ENCODE data around the gene LRRC8A. TPM values are rescaled to one million over a fixed set of nuclear protein-coding genes. Genes with fewer than 3 reads are reported as not detected.

LRRC8A gene
- total and polyA plus RNA-seq, 2 of the 13 experiments (the other 11 are each of a cell fraction or from before 2014, with no cell fraction given) = 16.1 to 40.6 TPM

DNA sequence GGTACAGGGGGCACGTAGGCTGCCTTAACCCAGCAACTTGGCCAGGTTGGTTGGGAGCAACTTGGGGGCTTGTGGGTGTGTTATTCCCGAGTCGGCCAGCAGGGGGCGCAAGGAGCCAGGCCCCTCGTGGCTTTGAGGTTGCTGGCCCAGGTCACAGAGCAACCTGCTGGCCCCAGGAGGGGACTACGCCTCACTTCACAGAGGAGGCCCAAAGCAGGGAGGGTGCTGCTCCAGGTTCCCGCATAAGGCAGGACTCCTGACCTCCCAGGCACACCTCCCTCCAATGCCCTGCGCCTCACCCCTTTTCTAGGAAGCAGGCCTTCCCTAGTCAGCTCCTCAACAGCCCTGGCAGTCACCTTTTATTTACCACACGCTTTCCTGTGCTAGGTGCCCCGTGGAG, 18.3 kb upstream of the LRRC8A start (continued):
- TF ChIP-seq, protein P1, sequence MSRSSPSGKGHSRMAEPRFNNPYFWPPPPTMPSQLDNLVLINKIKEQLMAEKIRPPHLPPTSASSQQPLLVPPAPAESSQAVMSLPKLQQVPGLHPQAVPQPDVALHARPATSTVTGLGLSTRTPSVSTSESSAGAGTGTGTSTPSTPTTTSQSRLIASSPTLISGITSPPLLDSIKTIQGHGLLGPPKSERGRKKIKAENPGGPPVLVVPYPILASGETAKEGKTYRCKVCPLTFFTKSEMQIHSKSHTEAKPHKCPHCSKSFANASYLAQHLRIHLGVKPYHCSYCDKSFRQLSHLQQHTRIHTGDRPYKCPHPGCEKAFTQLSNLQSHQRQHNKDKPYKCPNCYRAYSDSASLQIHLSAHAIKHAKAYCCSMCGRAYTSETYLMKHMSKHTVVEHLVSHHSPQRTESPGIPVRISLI (CRISPR knock-in tag; IDR thresholded peaks at IDR 0.05; ENCODE audit: borderline replicate concordance) = peak; percentile 56; the same call in 1 of the 2 replicates
- no peak for TF ChIP-seq SNAPC2 (CRISPR knock-in tag; IDR thresholded peaks at IDR 0.05)
- TF ChIP-seq, protein P2, sequence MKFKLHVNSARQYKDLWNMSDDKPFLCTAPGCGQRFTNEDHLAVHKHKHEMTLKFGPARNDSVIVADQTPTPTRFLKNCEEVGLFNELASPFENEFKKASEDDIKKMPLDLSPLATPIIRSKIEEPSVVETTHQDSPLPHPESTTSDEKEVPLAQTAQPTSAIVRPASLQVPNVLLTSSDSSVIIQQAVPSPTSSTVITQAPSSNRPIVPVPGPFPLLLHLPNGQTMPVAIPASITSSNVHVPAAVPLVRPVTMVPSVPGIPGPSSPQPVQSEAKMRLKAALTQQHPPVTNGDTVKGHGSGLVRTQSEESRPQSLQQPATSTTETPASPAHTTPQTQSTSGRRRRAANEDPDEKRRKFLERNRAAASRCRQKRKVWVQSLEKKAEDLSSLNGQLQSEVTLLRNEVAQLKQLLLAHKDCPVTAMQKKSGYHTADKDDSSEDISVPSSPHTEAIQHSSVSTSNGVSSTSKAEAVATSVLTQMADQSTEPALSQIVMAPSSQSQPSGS (CRISPR knock-in tag; IDR thresholded peaks at IDR 0.05) = 0 out of 2 replicates have a peak, but pooled peaks have one; percentile 11
- peak; percentile 43; the same call in 1 of the 2 replicates for TF ChIP-seq ZNF292 (CRISPR knock-in tag; IDR thresholded peaks at IDR 0.05; ENCODE audit: borderline replicate concordance, low read depth)
- TF ChIP-seq ZBTB38 (CRISPR knock-in tag; IDR thresholded peaks at IDR 0.05) = peak; percentile 76
- no peak for TF ChIP-seq XBP1 (CRISPR knock-in tag; IDR thresholded peaks at IDR 0.05)
- 0 out of 2 replicates have a peak, but pooled peaks have one; percentile 72 for TF ChIP-seq ZFP90 (CRISPR knock-in tag; IDR thresholded peaks at IDR 0.05; ENCODE audit: borderline replicate concordance)
- TF ChIP-seq, protein P3, sequence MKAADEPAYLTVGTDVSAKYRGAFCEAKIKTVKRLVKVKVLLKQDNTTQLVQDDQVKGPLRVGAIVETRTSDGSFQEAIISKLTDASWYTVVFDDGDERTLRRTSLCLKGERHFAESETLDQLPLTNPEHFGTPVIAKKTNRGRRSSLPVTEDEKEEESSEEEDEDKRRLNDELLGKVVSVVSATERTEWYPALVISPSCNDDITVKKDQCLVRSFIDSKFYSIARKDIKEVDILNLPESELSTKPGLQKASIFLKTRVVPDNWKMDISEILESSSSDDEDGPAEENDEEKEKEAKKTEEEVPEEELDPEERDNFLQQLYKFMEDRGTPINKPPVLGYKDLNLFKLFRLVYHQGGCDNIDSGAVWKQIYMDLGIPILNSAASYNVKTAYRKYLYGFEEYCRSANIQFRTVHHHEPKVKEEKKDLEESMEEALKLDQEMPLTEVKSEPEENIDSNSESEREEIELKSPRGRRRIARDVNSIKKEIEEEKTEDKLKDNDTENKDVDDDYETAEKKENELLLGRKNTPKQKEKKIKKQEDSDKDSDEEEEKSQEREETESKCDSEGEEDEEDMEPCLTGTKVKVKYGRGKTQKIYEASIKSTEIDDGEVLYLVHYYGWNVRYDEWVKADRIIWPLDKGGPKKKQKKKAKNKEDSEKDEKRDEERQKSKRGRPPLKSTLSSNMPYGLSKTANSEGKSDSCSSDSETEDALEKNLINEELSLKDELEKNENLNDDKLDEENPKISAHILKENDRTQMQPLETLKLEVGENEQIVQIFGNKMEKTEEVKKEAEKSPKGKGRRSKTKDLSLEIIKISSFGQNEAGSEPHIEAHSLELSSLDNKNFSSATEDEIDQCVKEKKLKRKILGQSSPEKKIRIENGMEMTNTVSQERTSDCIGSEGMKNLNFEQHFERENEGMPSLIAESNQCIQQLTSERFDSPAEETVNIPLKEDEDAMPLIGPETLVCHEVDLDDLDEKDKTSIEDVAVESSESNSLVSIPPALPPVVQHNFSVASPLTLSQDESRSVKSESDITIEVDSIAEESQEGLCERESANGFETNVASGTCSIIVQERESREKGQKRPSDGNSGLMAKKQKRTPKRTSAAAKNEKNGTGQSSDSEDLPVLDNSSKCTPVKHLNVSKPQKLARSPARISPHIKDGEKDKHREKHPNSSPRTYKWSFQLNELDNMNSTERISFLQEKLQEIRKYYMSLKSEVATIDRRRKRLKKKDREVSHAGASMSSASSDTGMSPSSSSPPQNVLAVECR (CRISPR knock-in tag; IDR thresholded peaks at IDR 0.05; ENCODE audit: borderline replicate concordance) = peak; percentile 40; the same call in 1 of the 2 replicates
- peak; percentile 32 for TF ChIP-seq TEAD3 (CRISPR knock-in tag; optimal IDR thresholded peaks at IDR 0.05; ENCODE audit: borderline replicate concordance)
- peak; percentile 50; the same call in 1 of the 2 replicates for TF ChIP-seq KDM5B (CRISPR knock-in tag; IDR thresholded peaks at IDR 0.05; ENCODE audit: borderline replicate concordance)
- TF ChIP-seq AKAP8 (CRISPR knock-in tag; IDR thresholded peaks at IDR 0.05) = peak; percentile 61; the same call in 1 of the 2 replicates
- peak; percentile 32; the same call in 1 of the 2 replicates for TF ChIP-seq EEA1 (CRISPR knock-in tag; IDR thresholded peaks at IDR 0.05; ENCODE audit: borderline replicate concordance)
- peak; percentile 99 for TF ChIP-seq RAD21 (CRISPR knock-in tag; IDR thresholded peaks at IDR 0.05)
- TF ChIP-seq MXD4 (CRISPR knock-in tag; IDR thresholded peaks at IDR 0.05) = 0 out of 2 replicates have a peak, but pooled peaks have one; percentile 31
- TF ChIP-seq, protein P4, sequence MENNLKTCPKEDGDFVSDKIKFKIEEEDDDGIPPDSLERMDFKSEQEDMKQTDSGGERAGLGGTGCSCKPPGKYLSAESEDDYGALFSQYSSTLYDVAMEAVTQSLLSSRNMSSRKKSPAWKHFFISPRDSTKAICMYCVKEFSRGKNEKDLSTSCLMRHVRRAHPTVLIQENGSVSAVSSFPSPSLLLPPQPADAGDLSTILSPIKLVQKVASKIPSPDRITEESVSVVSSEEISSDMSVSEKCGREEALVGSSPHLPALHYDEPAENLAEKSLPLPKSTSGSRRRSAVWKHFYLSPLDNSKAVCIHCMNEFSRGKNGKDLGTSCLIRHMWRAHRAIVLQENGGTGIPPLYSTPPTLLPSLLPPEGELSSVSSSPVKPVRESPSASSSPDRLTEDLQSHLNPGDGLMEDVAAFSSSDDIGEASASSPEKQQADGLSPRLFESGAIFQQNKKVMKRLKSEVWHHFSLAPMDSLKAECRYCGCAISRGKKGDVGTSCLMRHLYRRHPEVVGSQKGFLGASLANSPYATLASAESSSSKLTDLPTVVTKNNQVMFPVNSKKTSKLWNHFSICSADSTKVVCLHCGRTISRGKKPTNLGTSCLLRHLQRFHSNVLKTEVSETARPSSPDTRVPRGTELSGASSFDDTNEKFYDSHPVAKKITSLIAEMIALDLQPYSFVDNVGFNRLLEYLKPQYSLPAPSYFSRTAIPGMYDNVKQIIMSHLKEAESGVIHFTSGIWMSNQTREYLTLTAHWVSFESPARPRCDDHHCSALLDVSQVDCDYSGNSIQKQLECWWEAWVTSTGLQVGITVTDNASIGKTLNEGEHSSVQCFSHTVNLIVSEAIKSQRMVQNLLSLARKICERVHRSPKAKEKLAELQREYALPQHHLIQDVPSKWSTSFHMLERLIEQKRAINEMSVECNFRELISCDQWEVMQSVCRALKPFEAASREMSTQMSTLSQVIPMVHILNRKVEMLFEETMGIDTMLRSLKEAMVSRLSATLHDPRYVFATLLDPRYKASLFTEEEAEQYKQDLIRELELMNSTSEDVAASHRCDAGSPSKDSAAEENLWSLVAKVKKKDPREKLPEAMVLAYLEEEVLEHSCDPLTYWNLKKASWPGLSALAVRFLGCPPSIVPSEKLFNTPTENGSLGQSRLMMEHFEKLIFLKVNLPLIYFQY (CRISPR knock-in tag; IDR thresholded peaks at IDR 0.05; ENCODE audit: borderline replicate concordance) = no peak
- TF ChIP-seq, protein P5, sequence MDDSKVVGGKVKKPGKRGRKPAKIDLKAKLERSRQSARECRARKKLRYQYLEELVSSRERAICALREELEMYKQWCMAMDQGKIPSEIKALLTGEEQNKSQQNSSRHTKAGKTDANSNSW (CRISPR knock-in tag; IDR thresholded peaks at IDR 0.05; ENCODE audit: borderline replicate concordance) = no peak
